Ishikawa (cell line): ENCODE measurements around the gene DPAGT1.

Experiments used
- CEBPB ChIP-seq: IDR thresholded peaks from 2 replicates; pipeline ENCODE4 v1.6.1; 2012
- CREB1 ChIP-seq: IDR thresholded peaks from 2 replicates; pipeline ENCODE4 v1.6.1; 2012; ENCODE audit warnings: low read depth
- EGR1 ChIP-seq: IDR thresholded peaks from 2 replicates; pipeline ENCODE4 v1.6.1; 2012
- EP300 ChIP-seq: IDR thresholded peaks from 2 replicates; pipeline ENCODE4 v1.6.1; 2012; ENCODE audit warnings: borderline replicate concordance
- FOXM1 ChIP-seq: IDR thresholded peaks from 2 replicates; pipeline ENCODE4 v1.6.1; 2012; ENCODE audit warnings: low read depth, borderline replicate concordance
- NFIC ChIP-seq: IDR thresholded peaks from 2 replicates; pipeline ENCODE4 v1.6.1; 2012
- RAD21 ChIP-seq: IDR thresholded peaks from 2 replicates; pipeline ENCODE4 v1.6.1; 2012; ENCODE audit warnings: low read depth
- REST ChIP-seq: IDR thresholded peaks from 2 replicates; pipeline ENCODE4 v1.6.1; 2012; ENCODE audit warnings: low read depth, mild to moderate bottlenecking
- TAF1 ChIP-seq: IDR thresholded peaks from 2 replicates; pipeline ENCODE4 v1.6.1; 2012; ENCODE audit warnings: low read depth, mild to moderate bottlenecking
- TCF12 ChIP-seq: IDR thresholded peaks from 2 replicates; pipeline ENCODE4 v1.6.1; 2012; ENCODE audit warnings: low read depth
- TEAD4 ChIP-seq: IDR thresholded peaks from 2 replicates; pipeline ENCODE4 v1.6.1; 2012
- YY1 ChIP-seq: IDR thresholded peaks from 2 replicates; pipeline ENCODE4 v1.6.1; 2012; ENCODE audit warnings: low read depth
- ZBTB7A ChIP-seq: IDR thresholded peaks from 2 replicates; pipeline ENCODE4 v1.6.1; 2012; ENCODE audit warnings: low read depth
- TF ChIP-seq, protein P1 (sequence below): IDR thresholded peaks from 2 replicates; pipeline ENCODE4 v1.6.1; 2012
- TF ChIP-seq, protein P2 (sequence below): IDR thresholded peaks from 2 replicates; pipeline ENCODE4 v1.6.1; 2012

Gene DPAGT1

GRCh38 chr11:119116601-119117000 lies 14.9 kb upstream of the DPAGT1 start:
- TF ChIP-seq TAF1 (no peak), TEAD4 (no peak), REST (no peak), EGR1 (no peak), ZBTB7A (no peak), YY1 (no peak), CREB1 (no peak), TCF12 (no peak), EP300 (no peak), NFIC (no peak), FOXM1 (no peak), RAD21 (no peak), CEBPB (no peak)
- TF ChIP-seq, protein P1, sequence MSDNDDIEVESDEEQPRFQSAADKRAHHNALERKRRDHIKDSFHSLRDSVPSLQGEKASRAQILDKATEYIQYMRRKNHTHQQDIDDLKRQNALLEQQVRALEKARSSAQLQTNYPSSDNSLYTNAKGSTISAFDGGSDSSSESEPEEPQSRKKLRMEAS, result no peak
- TF ChIP-seq, protein P2, sequence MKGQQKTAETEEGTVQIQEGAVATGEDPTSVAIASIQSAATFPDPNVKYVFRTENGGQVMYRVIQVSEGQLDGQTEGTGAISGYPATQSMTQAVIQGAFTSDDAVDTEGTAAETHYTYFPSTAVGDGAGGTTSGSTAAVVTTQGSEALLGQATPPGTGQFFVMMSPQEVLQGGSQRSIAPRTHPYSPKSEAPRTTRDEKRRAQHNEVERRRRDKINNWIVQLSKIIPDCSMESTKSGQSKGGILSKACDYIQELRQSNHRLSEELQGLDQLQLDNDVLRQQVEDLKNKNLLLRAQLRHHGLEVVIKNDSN, result no peak

- no peak for TF ChIP-seq TCF12
- TF ChIP-seq ZBTB7A, result no peak
- TF ChIP-seq TAF1, result no peak
- TF ChIP-seq, protein P2, result no peak
- no peak for TF ChIP-seq TEAD4
- TF ChIP-seq FOXM1, result no peak
- no peak for TF ChIP-seq YY1
- TF ChIP-seq CEBPB, result no peak
- TF ChIP-seq EP300, result no peak
- TF ChIP-seq NFIC, result no peak
- TF ChIP-seq REST, result no peak
- no peak for TF ChIP-seq CREB1
- no peak for TF ChIP-seq RAD21
- TF ChIP-seq, protein P1, result no peak
- no peak for TF ChIP-seq EGR1
Measured at GRCh38 chr11:119116235-119116594, 14.6 kb upstream of the DPAGT1 start.

DNA sequence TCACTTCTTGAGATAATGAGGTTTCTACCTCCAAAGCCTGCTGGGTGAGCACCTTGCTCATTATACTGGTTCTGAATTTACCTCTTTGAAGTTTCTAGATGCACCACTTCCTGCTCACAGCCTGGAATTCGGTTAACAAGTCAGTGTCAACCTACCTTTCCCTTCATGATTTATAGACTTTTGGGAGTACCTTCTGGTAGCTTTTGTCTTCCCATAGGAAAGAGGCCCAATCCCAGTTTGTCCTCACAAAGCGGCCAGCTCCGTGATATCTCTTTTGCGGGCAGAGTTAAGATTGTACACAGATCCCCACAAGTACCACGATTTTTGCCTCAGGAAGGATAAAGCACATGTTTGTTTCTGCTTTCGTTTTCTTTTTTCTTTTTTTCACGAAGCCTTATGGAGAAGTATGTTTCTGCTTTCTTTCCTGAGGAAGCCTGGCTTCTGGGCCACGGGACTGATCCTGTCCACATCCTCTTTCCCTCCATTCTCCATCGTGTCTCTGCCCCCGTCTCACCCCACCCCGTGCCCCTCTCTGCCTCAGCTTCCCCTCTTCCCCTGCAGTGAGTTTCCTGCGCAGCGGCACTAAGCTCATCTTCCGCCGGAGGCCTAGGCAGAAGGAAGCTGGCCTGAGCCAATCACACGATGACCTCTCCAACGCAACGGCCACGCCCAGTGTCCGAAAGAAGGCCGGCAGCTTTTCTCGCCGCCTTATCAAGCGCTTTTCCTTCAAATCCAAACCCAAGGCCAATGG lies 14.0 kb upstream of the DPAGT1 start:
- TF ChIP-seq FOXM1 (no peak), RAD21 (no peak), ZBTB7A (no peak), TAF1 (no peak), REST (no peak), EGR1 (no peak), CREB1 (no peak), TEAD4 (no peak), EP300 (no peak), TCF12 (no peak), YY1 (no peak), NFIC (no peak), CEBPB (no peak)
- TF ChIP-seq, protein P1, result no peak
- TF ChIP-seq, protein P2, result no peak
